Heart right ventricle (tissue), 16 donors: ENCODE results near the gene RHCG. TPM values are rescaled to one million over a fixed set of nuclear protein-coding genes. Genes with fewer than 3 reads are reported as not detected.

ENCODE experiments used
- ATAC-seq, 8 donors: fragments of 200-7000 bp; cut with Tn5 transposase; one replicate each; pipeline ENCODE4 v1.9.1; 2020; ENCODE audit warnings: mild to moderate bottlenecking in 8 of 8, moderate library complexity in 8 of 8, moderate number of reproducible peaks in 1 of 8
- DNase-seq, 2 donors: peaks; one replicate each; pipeline ENCODE4 v3.0.0-alpha.2; 2020
- H3K27ac ChIP-seq, 10 donors: fragments of 200-600 bp; sonication (generic) in 2 of 10; one replicate each; pipeline versions ENCODE4 v1.5.0 to v1.8.0; 2020 to 2022; ENCODE audit warnings: mild to moderate bottlenecking in 3 of 10
- H3K27me3 ChIP-seq, 7 donors: fragments of 200-600 bp; one replicate each; pipeline ENCODE4 v1.8.0; 2021 to 2022; ENCODE audit warnings: mild to moderate bottlenecking in 2 of 7
- H3K36me3 ChIP-seq, 9 donors: fragments of 200-600 bp; sonication (generic) in 1 of 9; one replicate each; pipeline versions ENCODE4 v1.5.0 to v1.8.0; 2020 to 2022; ENCODE audit warnings: mild to moderate bottlenecking in 2 of 9
- H3K4me1 ChIP-seq, 9 donors: fragments of 200-600 bp; sonication (generic) in 1 of 9; one replicate each; pipeline versions ENCODE4 v1.5.0 to v1.8.0; 2020 to 2022; ENCODE audit warnings: mild to moderate bottlenecking in 4 of 9
- H3K4me3 ChIP-seq, 10 donors: fragments of 200-600 bp; sonication (generic) in 2 of 10; one replicate each; pipeline versions ENCODE4 v1.5.0 to v1.8.0; 2020 to 2022; ENCODE audit warnings: mild to moderate bottlenecking in 7 of 10, moderate library complexity in 2 of 10
- H3K9me3 ChIP-seq, 11 donors: fragments of 200-600 bp in 10 of 11; sonication (generic) in 2 of 11; one replicate each; pipeline versions ENCODE4 v1.5.0 to v1.8.0; 2013 to 2022; ENCODE audit warnings: mild to moderate bottlenecking in 2 of 11, control low read depth in 1 of 11, moderate library complexity in 1 of 11
- CTCF ChIP-seq, 9 donors: fragments of 200-600 bp; sonication (generic) in 2 of 9; IDR thresholded peaks; one replicate each; pipeline versions ENCODE4 v1.5.0 to v1.8.0; 2021 to 2022; ENCODE audit warnings: antibody characterized with exemption in 9 of 9, mild to moderate bottlenecking in 5 of 9, moderate library complexity in 1 of 9
- WGBS, 2 donors: extraction: QIAGEN DNeasy Blood & Tissue Kit; methylation state at CpG; one replicate each; pipeline ENCODE4 v1.1.7; 2013; ENCODE audit warnings: inconsistent platforms in 1 of 2; 5-methylcytosine and 5-hydroxymethylcytosine counted together
- intact Hi-C, 10 donors: fragments of 100-400 bp; cut with DNase I; formaldehyde crosslinking; loops; one replicate each; pipeline versions ENCODE4 v1.11.1 to v1.14.2; 2022
- polyA plus RNA-seq, 2 donors: library from polyadenylated mRNA; stranded (reverse); fragments of 200-250 nt; gene quantifications; one replicate each; pipeline ENCODE4 v1.2.3, GENCODE V29; 2013
- total RNA-seq, 10 donors: library from RNA; stranded (reverse); fragmentation: NEBNext Ultra II Directional in 3 of 10; extraction: Animal tissue kit (Norgen Biotek cat#: 25700) in 3 of 10; gene quantifications; one replicate each; pipeline versions ENCODE4 v1.2.1 to v1.2.4, GENCODE V29; 2021 to 2023
- donor health status: Arrhythmogenic right ventricular cardiomyopathy.
- donor health status: ischemic (EF 13 %, LVEDD 7.1; RV severe dilation, severe dysfunction).
- donor health status: healthy with polysubstance abuse.
- donor health status: DM: no; HTN: yes; CAD: no.
- donor health status: DM: no; HTN: no; CAD: no.
- donor health status: ischemic (EF 25% LVEDD 6.9; RV normal size, moderate dysfunction).
- donor health status: ischemic (EF 25% LVEDD 5.7; RV mildly dilated, moderate dysfunction).
- donor health status: healthy.
- donor health status: DM: yes; HTN: yes; CAD: no.
- donor health status: Ischemic cardiomyopathy.
- donor health status: ischemic (EF 35%, LVEDD 5.7; RV mildly dilated, moderate dysfunction).
- donor health status: nonischemic (EF 11% LVEDD 7.7; RV severe dilation, severe dysfunction).
- donor health status: DM: yes; HTN: yes; CAD: no.
- donor health status: PGD.
- donor health status: ischemic (EF 29% LVEDD 5.4; RV normal size, mild dysfunction).
- donor health status: nonischemic (EF 23%, LVEDD 6.1; RV moderate dilation, normal function).

RHCG gene
- total and polyA plus RNA-seq, 12 donors = 0.32 to 1.9 (median 0.83) TPM; not detected in 6

- peaks cover 0 to 64% (median 51%) of the 10 kb centered on the region in 7 donors for H3K27me3 ChIP-seq
- ATAC-seq = no peak
- WGBS, 2 donors = 64 to 72% methylated on average over 8 of the region's 8 CpGs
- H3K4me1 ChIP-seq = no peaks in the 10 kb centered on the region
- H3K36me3 ChIP-seq = no peaks in the 10 kb centered on the region
- no peak overlapping the region for H3K4me3 ChIP-seq
- intact Hi-C loops = no loop called here
- no peak for TF ChIP-seq CTCF (IDR thresholded peaks at IDR 0.05)
- H3K27ac ChIP-seq = no peak overlapping the region
- no peak for DNase-seq
- peaks cover 0 to 13% (median 2%) of the 10 kb centered on the region in 11 donors for H3K9me3 ChIP-seq
Observed at GRCh38 chr15:89452330-89452836, 44.0 kb downstream of the RHCG start.

- H3K27ac ChIP-seq = no peak overlapping the region
- no peak for TF ChIP-seq CTCF (IDR thresholded peaks at IDR 0.05)
- intact Hi-C loops = no loop called here
- no peak overlapping the region for H3K4me3 ChIP-seq
- no peak for DNase-seq
- H3K9me3 ChIP-seq = peaks cover 0 to 8% (median 0%) of the 10 kb centered on the region in 11 donors
- ATAC-seq = no peak
- H3K36me3 ChIP-seq = no peaks in the 10 kb centered on the region
- no peaks in the 10 kb centered on the region for H3K4me1 ChIP-seq
- WGBS, 2 donors = 90 to 91% methylated on average over 1 of the region's 1 CpG
- peaks cover 0 to 68% (median 53%) of the 10 kb centered on the region in 7 donors for H3K27me3 ChIP-seq
Observed at GRCh38 chr15:89451846-89452245, 44.5 kb downstream of the RHCG start.

- Histone ChIP-seq H3K36me3 (no peaks in the 10 kb centered on the region), H3K4me3 (no peak overlapping the region), H3K27ac (no peak overlapping the region), H3K4me1 (no peaks in the 10 kb centered on the region), H3K27me3 (peaks cover 0 to 81% (median 65%) of the 10 kb centered on the region in 7 donors), H3K9me3 (no peaks in the 10 kb centered on the region)
- 23 to 25% methylated on average over 11 of the region's 11 CpGs for WGBS, 2 donors
- intact Hi-C loops = no loop called here
- ATAC-seq (no peak), DNase-seq (no peak)
- no peak for TF ChIP-seq CTCF (IDR thresholded peaks at IDR 0.05)
Observed at GRCh38 chr15:89450076-89451006, 46.0 kb downstream of the RHCG start.

- H3K9me3 ChIP-seq = no peaks in the 10 kb centered on the region
- TF ChIP-seq CTCF (IDR thresholded peaks at IDR 0.05) = no peak
- intact Hi-C loops = no loop called here
- H3K4me3 ChIP-seq = no peak overlapping the region
- H3K27ac ChIP-seq = no peak overlapping the region
- peak in 5 of 8 donors; percentile 36 to 69 (median 67) for ATAC-seq
- WGBS, 2 donors = 14 to 15% methylated on average over 11 of the region's 11 CpGs
- DNase-seq = no peak
- no peaks in the 10 kb centered on the region for H3K4me1 ChIP-seq
- H3K27me3 ChIP-seq = peaks cover 0 to 82% (median 65%) of the 10 kb centered on the region in 7 donors
- H3K36me3 ChIP-seq = no peaks in the 10 kb centered on the region
Observed at GRCh38 chr15:89448825-89449224, 47.6 kb downstream of the RHCG start.
